PC-9 (cell line): Measurements from ENCODE around the gene NMS. TPM values are rescaled to one million over a fixed set of nuclear protein-coding genes. Genes with fewer than 3 reads are reported as not detected.

Experiments used
- BruUV-seq: library from RNA; stranded (reverse); fragments of 400-500 nt; replicated peaks from 2 replicates; lab custom pipeline; 2021; lab: Mats Ljungman, UMichigan
- CTCF ChIA-PET: fragments of 300-600 bp; sonication (Branson Sonifier 250); formaldehyde crosslinking; loops from one replicate; lab custom pipeline; 2022; ENCODE audit warnings: antibody characterized with exemption; lab: Charles Lee
- POLR2A ChIA-PET: fragments of 300-600 bp; sonication (Branson Sonifier 250); formaldehyde crosslinking; loops from one replicate; lab custom pipeline; 2022; ENCODE audit warnings: antibody characterized with exemption; ENCODE audit not compliant: unreplicated experiment; lab: Charles Lee
- DNase-seq, 2 experiments: peaks; one replicate each; pipeline versions ENCODE4 v3.0.0 to v3.0.0-alpha.2; 2015 to 2022; ENCODE audit warnings: mixed read lengths in 1 of 2
- H2AFZ ChIP-seq: fragments of 200-600 bp; sonication (generic); 2 replicates; pipeline ENCODE4 v1.8.1; 2017; ENCODE audit warnings: antibody characterized with exemption
- H3F3A ChIP-seq: fragments of 200-600 bp; sonication (generic); 2 replicates; pipeline ENCODE4 v1.8.1; 2017; ENCODE audit warnings: antibody characterized with exemption, mild to moderate bottlenecking, low read depth; ENCODE audit not compliant: insufficient read depth
- H3K27ac ChIP-seq: fragments of 200-600 bp; sonication (generic); 2 replicates; pipeline ENCODE4 v1.6.1; 2016; ENCODE audit warnings: mixed run types
- H3K27me3 ChIP-seq: fragments of 200-600 bp; sonication (generic); 2 replicates; pipeline ENCODE4 v1.6.1; 2016; ENCODE audit warnings: low read depth, mixed run types; ENCODE audit not compliant: insufficient read depth
- H3K36me3 ChIP-seq: fragments of 200-600 bp; sonication (generic); 2 replicates; pipeline ENCODE4 v1.6.1; 2016; ENCODE audit warnings: low read depth, mixed run types
- H3K4me1 ChIP-seq: fragments of 200-600 bp; sonication (generic); replicated peaks from 2 replicates; pipeline ENCODE4 v1.6.1; 2016; ENCODE audit warnings: mixed run types; ENCODE audit not compliant: insufficient read depth
- H3K4me2 ChIP-seq: fragments of 200-600 bp; sonication (generic); 2 replicates; pipeline ENCODE4 v1.6.1; 2017; ENCODE audit warnings: mixed run types
- H3K4me3 ChIP-seq: fragments of 200-600 bp; sonication (generic); 2 replicates; pipeline ENCODE4 v1.6.1; 2016; ENCODE audit warnings: mixed run types
- H3K79me2 ChIP-seq: fragments of 200-600 bp; sonication (generic); 2 replicates; pipeline ENCODE4 v1.6.1; 2017; ENCODE audit warnings: low read depth, mixed run types
- H3K9me2 ChIP-seq: fragments of 200-600 bp; sonication (generic); 2 replicates; pipeline ENCODE4 v1.8.1; 2017; ENCODE audit warnings: mild to moderate bottlenecking; ENCODE audit not compliant: insufficient read depth
- H3K9me3 ChIP-seq: fragments of 200-600 bp; sonication (generic); 2 replicates; pipeline ENCODE4 v1.8.1; 2016; ENCODE audit warnings: low read depth; ENCODE audit not compliant: insufficient read depth
- H4K20me1 ChIP-seq: fragments of 200-600 bp; sonication (generic); 2 replicates; pipeline ENCODE4 v1.8.1; 2017; ENCODE audit not compliant: insufficient read depth
- EZH2 ChIP-seq: fragments of 200-600 bp; sonication (generic); IDR thresholded peaks from 2 replicates; pipeline ENCODE4 v1.8.0; 2017; ENCODE audit warnings: antibody characterized with exemption, low read depth
- intact Hi-C: fragments of 100-400 bp; cut with micrococcal nuclease; formaldehyde crosslinking; loops from one replicate; pipeline ENCODE4 v1.10.0; 2022; ENCODE audit not compliant: unreplicated experiment
- total RNA-seq: library from RNA; stranded (reverse); gene quantifications from 2 replicates; pipeline ENCODE4 v1.2.3, GENCODE V29; 2021
- TF ChIP-seq, protein P1 (sequence below): fragments of 200-600 bp; sonication (generic); conservative IDR thresholded peaks from 2 replicates; pipeline ENCODE4 v1.6.1; 2017; ENCODE audit warnings: mixed run types, antibody characterized with exemption, mild to moderate bottlenecking, moderate library complexity

NMS gene
- total RNA-seq, 1 experiment from 2014 or later: not detected

DNA sequence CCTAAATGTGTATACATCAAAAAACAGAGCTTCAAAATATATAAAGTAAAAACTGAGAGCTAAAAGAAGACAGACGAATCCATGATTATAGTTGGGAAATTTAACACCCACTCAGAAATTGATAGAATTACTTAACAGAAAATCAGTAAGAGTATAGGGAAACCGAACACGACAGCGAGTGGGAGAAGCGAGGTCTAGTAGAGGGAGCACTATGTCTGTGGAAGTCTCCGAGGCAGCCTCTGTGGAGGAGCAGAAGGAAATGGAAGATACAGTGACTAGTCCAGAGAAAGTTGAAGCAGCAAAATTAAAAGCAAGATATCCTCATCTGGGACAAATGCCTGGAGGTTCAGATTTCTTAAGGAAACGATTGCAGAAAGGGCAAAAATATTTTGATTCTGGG, 38.8 kb downstream of the NMS start:
- intact Hi-C loops: no loop called here
- Histone ChIP-seq H3K4me1 (no peaks in the 10 kb centered on the region), H3K9me3 (no peaks in the 10 kb centered on the region), H3K4me2 (no peak overlapping the region), H2AFZ (no peak overlapping the region), H3K9me2 (no peaks in the 10 kb centered on the region), H3K27me3 (peaks cover 48% of the 10 kb centered on the region), H4K20me1 (no peaks in the 10 kb centered on the region), H3K36me3 (no peaks in the 10 kb centered on the region), H3K27ac (no peak overlapping the region), H3F3A (no peaks in the 10 kb centered on the region), H3K79me2 (no peaks in the 10 kb centered on the region), H3K4me3 (no peak overlapping the region)
- BruUV-seq: no TSS peak
- TF ChIP-seq, protein P1, sequence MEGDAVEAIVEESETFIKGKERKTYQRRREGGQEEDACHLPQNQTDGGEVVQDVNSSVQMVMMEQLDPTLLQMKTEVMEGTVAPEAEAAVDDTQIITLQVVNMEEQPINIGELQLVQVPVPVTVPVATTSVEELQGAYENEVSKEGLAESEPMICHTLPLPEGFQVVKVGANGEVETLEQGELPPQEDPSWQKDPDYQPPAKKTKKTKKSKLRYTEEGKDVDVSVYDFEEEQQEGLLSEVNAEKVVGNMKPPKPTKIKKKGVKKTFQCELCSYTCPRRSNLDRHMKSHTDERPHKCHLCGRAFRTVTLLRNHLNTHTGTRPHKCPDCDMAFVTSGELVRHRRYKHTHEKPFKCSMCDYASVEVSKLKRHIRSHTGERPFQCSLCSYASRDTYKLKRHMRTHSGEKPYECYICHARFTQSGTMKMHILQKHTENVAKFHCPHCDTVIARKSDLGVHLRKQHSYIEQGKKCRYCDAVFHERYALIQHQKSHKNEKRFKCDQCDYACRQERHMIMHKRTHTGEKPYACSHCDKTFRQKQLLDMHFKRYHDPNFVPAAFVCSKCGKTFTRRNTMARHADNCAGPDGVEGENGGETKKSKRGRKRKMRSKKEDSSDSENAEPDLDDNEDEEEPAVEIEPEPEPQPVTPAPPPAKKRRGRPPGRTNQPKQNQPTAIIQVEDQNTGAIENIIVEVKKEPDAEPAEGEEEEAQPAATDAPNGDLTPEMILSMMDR: no peak
- no peak for TF ChIP-seq EZH2
- DNase-seq: no peak
- ChIA-PET CTCF (no interaction called here), POLR2A (no interaction called here)

DNA sequence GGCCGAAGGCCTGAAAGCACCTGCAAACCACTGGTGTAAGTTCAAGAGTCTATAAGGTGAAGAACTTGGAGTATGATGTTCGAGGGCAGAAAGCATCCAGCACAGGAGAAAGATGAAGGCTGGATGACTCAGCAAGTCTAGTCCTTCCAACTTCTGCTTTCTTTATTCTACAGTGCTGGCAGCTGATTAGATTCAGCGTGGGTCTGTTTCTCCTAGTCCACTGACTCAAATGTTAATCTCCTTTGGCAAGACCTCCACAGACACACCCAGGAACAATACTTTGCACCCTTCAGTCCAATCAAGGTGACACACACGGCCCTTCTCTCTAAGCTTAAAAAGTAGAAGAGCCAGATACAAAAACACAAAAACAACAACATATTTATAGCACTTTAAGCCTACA, 43.4 kb downstream of the NMS start:
- Histone ChIP-seq H3K36me3 (no peaks in the 10 kb centered on the region), H3K4me3 (no peak overlapping the region), H4K20me1 (no peaks in the 10 kb centered on the region), H3K27ac (no peak overlapping the region), H3K4me1 (no peaks in the 10 kb centered on the region), H3K9me3 (no peaks in the 10 kb centered on the region), H2AFZ (peak overlapping the region; percentile 8; the same call in 1 of the 2 replicates), H3K27me3 (peaks cover 64% of the 10 kb centered on the region), H3K4me2 (no peak overlapping the region), H3K9me2 (no peaks in the 10 kb centered on the region; the same call in 1 of the 2 replicates), H3F3A (no peaks in the 10 kb centered on the region), H3K79me2 (no peaks in the 10 kb centered on the region)
- ChIA-PET POLR2A (no interaction called here), CTCF (no interaction called here)
- no peak for DNase-seq
- intact Hi-C loops: no loop called here
- BruUV-seq: no TSS peak
- TF ChIP-seq EZH2: no peak
- TF ChIP-seq, protein P1: no peak

DNA sequence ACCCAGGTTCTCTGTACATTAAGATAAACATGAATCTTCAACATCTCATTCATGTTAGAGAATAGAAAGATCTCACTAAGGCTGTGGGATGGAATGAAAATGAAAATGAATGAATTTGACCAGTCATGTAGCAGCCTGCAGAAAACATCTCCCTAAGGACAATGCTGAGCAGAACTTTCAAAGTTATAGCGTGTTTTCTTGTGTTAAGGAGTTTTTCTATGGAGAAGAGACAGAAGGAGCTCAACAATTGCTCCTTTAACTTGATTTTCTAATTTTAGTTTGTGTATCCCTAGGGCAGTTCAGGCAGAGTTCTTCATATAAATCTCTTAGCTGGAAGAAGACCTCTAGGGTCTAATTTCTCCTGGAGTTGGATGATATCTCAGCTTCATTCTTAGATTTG, 47.3 kb downstream of the NMS start:
- DNase-seq: no peak
- H4K20me1 ChIP-seq: no peaks in the 10 kb centered on the region
- no peaks in the 10 kb centered on the region for H3K4me1 ChIP-seq
- BruUV-seq: no TSS peak
- H3K4me3 ChIP-seq: no peak overlapping the region
- H3K36me3 ChIP-seq: no peaks in the 10 kb centered on the region
- H3K4me2 ChIP-seq: no peak overlapping the region
- ChIA-PET POLR2A (no interaction called here), CTCF (no interaction called here)
- no peaks in the 10 kb centered on the region for H3F3A ChIP-seq
- intact Hi-C loops: no loop called here
- no peaks in the 10 kb centered on the region for H3K79me2 ChIP-seq
- H3K27ac ChIP-seq: no peak overlapping the region
- H3K27me3 ChIP-seq: peaks cover 88% of the 10 kb centered on the region
- no peaks in the 10 kb centered on the region for H3K9me3 ChIP-seq
- H3K9me2 ChIP-seq: no peaks in the 10 kb centered on the region; the same call in 1 of the 2 replicates
- H2AFZ ChIP-seq: no peak overlapping the region
- TF ChIP-seq, protein P1: no peak
- no peak for TF ChIP-seq EZH2
